K562 (cell line): Measurements from ENCODE around the gene PTK7. TPM values are rescaled to one million over a fixed set of nuclear protein-coding genes. Genes with fewer than 3 reads are reported as not detected.
A peak's percentile ranks its signal among the peaks of the same experiment; 100 is the strongest.

Experiments
- ATAC-seq: fragments of 200-7000 bp; cut with Tn5 transposase; 3 replicates; pipeline ENCODE4 v1.9.1; 2020; ENCODE audit warnings: moderate library complexity
- BruUV-seq: library from RNA; stranded (reverse); fragments of 400-500 nt; replicated peaks from 2 replicates; lab custom pipeline; 2021; lab: Mats Ljungman, UMichigan
- CTCF ChIA-PET: fragments of 300-600 bp; formaldehyde crosslinking; extraction: SDS; loops from one replicate; lab custom pipeline; 2021; ENCODE audit warnings: low intra/inter-chr PET ratio; lab: Yijun Ruan, JAX
- POLR2A ChIA-PET: fragments of 300-600, 350-650 bp; sonication (Branson Sonifier 250); formaldehyde crosslinking; extraction: SDS; loops from one replicate; lab custom pipeline; 2021; ENCODE audit warnings: antibody characterized with exemption, inconsistent platforms; lab: Yijun Ruan, JAX
- DNase-seq, 4 experiments: peaks; one replicate each; pipeline versions ENCODE4 v3.0.0 to v3.0.0-alpha.2; 2011 to 2018; ENCODE audit warnings: low spot score in 3 of 4, mixed read lengths in 3 of 4; ENCODE audit errors: extremely low read depth in 1 of 4
- FAIRE-seq: peaks from 2 replicates; lab custom pipeline; 2011; peaks lifted over from hg19 to GRCh38; lab: Jason Lieb, UNC
- H2AFZ ChIP-seq: 2 replicates; pipeline ENCODE4 v1.6.0; 2011; ENCODE audit warnings: low read depth, low read length, control low read depth, inconsistent platforms
- H3K27ac ChIP-seq: fragments of 200-600 bp; 3 replicates; pipeline ENCODE4 v1.8.0; 2011; ENCODE audit warnings: low read depth, mild to moderate bottlenecking, control low read depth, inconsistent platforms, low read length, moderate library complexity, mixed read lengths; ENCODE audit errors: extremely low read depth
- H3K27me3 ChIP-seq, 2 experiments: fragments of 300-600 bp in 1 of 2; 2 replicates in 1 of 2; 3 replicates in 1 of 2; pipeline versions ENCODE4 v1.6.0 to v1.8.0; 2011; ENCODE audit warnings: inconsistent platforms in 2 of 2, low read length in 2 of 2, mild to moderate bottlenecking in 1 of 2, mixed read lengths in 1 of 2, moderate library complexity in 1 of 2; ENCODE audit not compliant: control insufficient read depth in 2 of 2, insufficient read depth in 2 of 2
- H3K36me3 ChIP-seq: fragments of 300-600 bp; 3 replicates; pipeline ENCODE4 v1.8.0; 2011; ENCODE audit warnings: mild to moderate bottlenecking, low read length, inconsistent platforms; ENCODE audit not compliant: control insufficient read depth, insufficient read depth
- H3K4me1 ChIP-seq, 2 experiments: fragments of 200-600 bp in 1 of 2; replicated peaks in 1 of 2; 2 replicates in 1 of 2; 3 replicates in 1 of 2; pipeline versions ENCODE4 v1.5.1 to v1.8.0; 2011; ENCODE audit warnings: inconsistent platforms in 2 of 2, low read length in 2 of 2, mild to moderate bottlenecking in 1 of 2, mixed read lengths in 1 of 2, moderate library complexity in 1 of 2; ENCODE audit not compliant: control insufficient read depth in 2 of 2, insufficient read depth in 2 of 2
- H3K4me2 ChIP-seq: 2 replicates; pipeline ENCODE4 v1.6.1; 2011; ENCODE audit warnings: low read length, control low read depth, inconsistent platforms, mixed read lengths; ENCODE audit not compliant: insufficient read depth
- H3K4me3 ChIP-seq: fragments of 200-600 bp; sonication (generic), shearing (Covaris generic); 2 replicates; pipeline ENCODE4 v1.5.1; 2016; ENCODE audit warnings: control low read depth, inconsistent platforms
- H3K79me2 ChIP-seq: fragments of 200-600 bp; 3 replicates; pipeline ENCODE4 v1.8.0; 2011; ENCODE audit warnings: low read length, inconsistent platforms; ENCODE audit not compliant: control insufficient read depth, insufficient read depth
- H3K9ac ChIP-seq, 2 experiments: 2 replicates each; pipeline versions ENCODE4 v1.6.0 to v1.6.1; 2011; ENCODE audit warnings: low read depth in 2 of 2, low read length in 2 of 2, control low read depth in 1 of 2, inconsistent platforms in 1 of 2, mild to moderate bottlenecking in 1 of 2, mixed read lengths in 1 of 2; ENCODE audit not compliant: insufficient read depth in 1 of 2
- H3K9me1 ChIP-seq: one replicate; pipeline ENCODE4 v1.6.0; 2011; ENCODE audit warnings: inconsistent platforms, mild to moderate bottlenecking, low read length, moderate library complexity; ENCODE audit not compliant: control insufficient read depth, insufficient read depth
- H3K9me3 ChIP-seq: replicated peaks from 2 replicates; pipeline ENCODE4 v1.5.1; 2011; ENCODE audit warnings: low read depth, low read length, inconsistent platforms; ENCODE audit not compliant: control insufficient read depth, insufficient read depth
- H4K20me1 ChIP-seq: replicated peaks from 2 replicates; pipeline ENCODE4 v1.6.1; 2011; ENCODE audit warnings: low read length, inconsistent platforms, mixed read lengths; ENCODE audit not compliant: control insufficient read depth, insufficient read depth
- ATF3 ChIP-seq, 2 experiments: fragments of 450-650 bp in 1 of 2; sonication (generic) in 1 of 2; formaldehyde crosslinking in 1 of 2; IDR thresholded peaks in 1 of 2; conservative IDR thresholded peaks in 1 of 2; 2 replicates each; pipeline versions ENCODE4 v1.6.1 to v1.8.1; 2016 to 2023; ENCODE audit warnings: mild to moderate bottlenecking in 2 of 2, moderate library complexity in 2 of 2, inconsistent platforms in 1 of 2, missing genetic modification reagents in 1 of 2
- CC2D1A ChIP-seq: fragments of 450-650 bp; IDR thresholded peaks from 2 replicates; pipeline ENCODE4 v1.6.1; 2017; ENCODE audit warnings: mild to moderate bottlenecking
- DPF2 ChIP-seq: fragments of 450-650 bp; IDR thresholded peaks from 2 replicates; pipeline ENCODE4 v1.6.1; 2016
- ETV5 ChIP-seq: sonication (generic); formaldehyde crosslinking; IDR thresholded peaks from 2 replicates; pipeline ENCODE4 v1.4.0; 2020; ENCODE audit warnings: low read depth, mild to moderate bottlenecking, missing genetic modification reagents
- FOXP4 ChIP-seq: sonication (generic); formaldehyde crosslinking; IDR thresholded peaks from 2 replicates; pipeline ENCODE4 v1.8.0; 2022; ENCODE audit warnings: mild to moderate bottlenecking, missing genetic modification reagents, borderline replicate concordance
- JUND ChIP-seq, 2 experiments: IDR thresholded peaks; 2 replicates in 1 of 2; 3 replicates in 1 of 2; pipeline ENCODE4 v1.6.1; 2011; ENCODE audit warnings: borderline replicate concordance in 2 of 2, low read depth in 2 of 2, low read length in 2 of 2, improper control_type of control experiment in 1 of 2, missing biosample characterization in 1 of 2, missing genetic modification characterization in 1 of 2, missing genetic modification reagents in 1 of 2
- MBD2 ChIP-seq: sonication (generic); IDR thresholded peaks from 2 replicates; pipeline ENCODE4 v1.6.1; 2016; ENCODE audit warnings: low read depth, borderline replicate concordance
- MEIS2 ChIP-seq: fragments of 450-650 bp; IDR thresholded peaks from 2 replicates; pipeline ENCODE4 v1.6.1; 2014; ENCODE audit warnings: mild to moderate bottlenecking; ENCODE audit not compliant: partially characterized antibody
- MXD1 ChIP-seq: fragments of 250-450 bp; sonication (Bioruptor Pico); IDR thresholded peaks from 2 replicates; pipeline ENCODE4 v1.8.0; 2021; ENCODE audit warnings: borderline replicate concordance, mild to moderate bottlenecking, moderate library complexity; ENCODE audit not compliant: poor library complexity, severe bottlenecking
- TCF3 ChIP-seq: sonication (generic); formaldehyde crosslinking; IDR thresholded peaks from 2 replicates; pipeline ENCODE4 v1.4.0; 2020; ENCODE audit warnings: mild to moderate bottlenecking, missing genetic modification reagents
- ZHX1 ChIP-seq: fragments of 150-350 bp; conservative IDR thresholded peaks from 2 replicates; pipeline ENCODE4 v1.6.1; 2014; ENCODE audit warnings: low read length
- ZNF274 ChIP-seq: IDR thresholded peaks from 2 replicates; pipeline ENCODE4 v1.6.1; 2011; ENCODE audit warnings: low read depth, mild to moderate bottlenecking, low read length, moderate library complexity, borderline replicate concordance
- whole genome bisulfite sequencing: fragments of 100-300 bp; shearing (Covaris generic); methylation state at CpG from one replicate; pipeline ENCODE4 v1.1.6; 2016; ENCODE audit warnings: low coverage, mixed read lengths; ENCODE audit not compliant: insufficient coverage; ENCODE audit errors: missing lambda C conversion rate; 5-methylcytosine and 5-hydroxymethylcytosine counted together
- in situ Hi-C: fragments of 300-500 bp; cut with MboI; formaldehyde crosslinking; loops from 4 replicates; pipeline ENCODE4 v1.15.0; 2018; ENCODE audit warnings: inconsistent platforms, mixed read lengths
- intact Hi-C: fragments of 100-400 bp; cut with micrococcal nuclease; formaldehyde crosslinking; loops from 2 replicates; pipeline ENCODE4 v1.14.2; 2022
- polyA plus RNA-seq, 8 experiments: library from polyadenylated mRNA; depleted of rRNA in 4 of 8; stranded (reverse) in 5 of 8; unstranded in 3 of 8; fragments of >200 nt; fragmentation: Nextera tagmentation in 2 of 8; fragmentation: Illumina TruSeq in 1 of 8; extraction: Ambion mirVana in 2 of 8; extraction: Trizol in 1 of 8; gene quantifications; 2 replicates each; pipeline versions ENCODE4 v1.2.1 to v1.2.3, GENCODE V29; 2011 to 2014; ENCODE audit warnings: inconsistent platforms in 1 of 8, missing spikeins in 1 of 8
- total RNA-seq, 7 experiments: library from RNA; depleted of rRNA in 6 of 7; stranded (reverse); fragments of >200 nt in 6 of 7; fragmentation: Illumina TruSeq in 2 of 7; extraction: Trizol in 2 of 7; gene quantifications; 2 replicates each; pipeline versions ENCODE4 v1.2.1 to v1.2.3, GENCODE V29; 2011 to 2021; ENCODE audit warnings: low replicate concordance in 1 of 7

PTK7 gene
- total and polyA plus RNA-seq, 9 of the 15 experiments (the other 6 are each of a cell fraction or from before 2014, with no cell fraction given) = 0.20 to 6.8 (median 4.2) TPM

GRCh38 chr6:43062818-43063217 is 13.3 kb upstream of the PTK7 start (continued):
- TF ChIP-seq MXD1 (CRISPR knock-in tag) (no peak), ZHX1 (no peak), ATF3 (IDR thresholded peaks at IDR 0.05) (no peak), ATF3 (CRISPR knock-in tag; conservative IDR thresholded peaks at IDR 0.05) (no peak)

GRCh38 chr6:43070028-43070632 is 6.0 kb upstream of the PTK7 start:
- in situ Hi-C loops (no loop called here), intact Hi-C loops (loop anchor here (1.0 to 2.0 kb wide), 3 partner anchors 59 to 169 kb away; no protein-coding TSS in a partner anchor)
- Histone ChIP-seq H3K4me1 (no peaks in the 10 kb centered on the region), H3K9me1 (no peaks in the 10 kb centered on the region), H3K36me3 (no peaks in the 10 kb centered on the region), H3K27me3 (no peaks in the 10 kb centered on the region), H4K20me1 (no peaks in the 10 kb centered on the region), H3K4me3 (no peak overlapping the region), H2AFZ (no peak overlapping the region), H3K9ac (no peak overlapping the region), H3K79me2 (no peaks in the 10 kb centered on the region), H3K9me3 (no peaks in the 10 kb centered on the region), H3K4me2 (no peak overlapping the region), H3K27ac (no peak overlapping the region)
- ATAC-seq = peak; percentile 91
- no TSS peak for BruUV-seq
- DNase-seq = peak; percentile 51 to 85 (median 68)
- FAIRE-seq = peak; percentile 93
- ChIA-PET POLR2A (interaction anchor here (1.1 kb wide), 1 partner anchor 11 kb away, joined by 6 read pairs; the partner anchor contains the start of genes KLC4 and MRPL2), CTCF (interaction anchor here (0.6 to 1.8 kb wide), 8 partner anchors 17 to 1406 kb away, joined by 3 to 22 read pairs (median 5); partner anchors contain the start of gene CUL7)
- WGBS = 10% methylated on average over 6 of the region's 6 CpGs
- TF ChIP-seq TCF3 (no peak), JUND (IDR thresholded peaks at IDR 0.05; ENCODE audit: borderline replicate concordance, low read depth, low read length) (peak; percentile 42; the same call in 1 of the 2 replicates), JUND (tag; IDR thresholded peaks at IDR 0.05; ENCODE audit: borderline replicate concordance, low read depth, low read length) (no peak), DPF2 (no peak), ZNF274 (no peak), MEIS2 (no peak), CC2D1A (peak; percentile 72; the same call in 1 of the 2 replicates), ETV5 (CRISPR knock-in tag) (no peak), FOXP4 (no peak), MBD2 (no peak)
